ENCODE measurements around the gene PLEK2. TPM values are rescaled to one million over a fixed set of nuclear protein-coding genes. Genes with fewer than 3 reads are reported as not detected.

PLEK2 gene
- total RNA-seq, 3 donors from 2014 or later: 15.0 to 41.7 (median 30.8) TPM

DNA sequence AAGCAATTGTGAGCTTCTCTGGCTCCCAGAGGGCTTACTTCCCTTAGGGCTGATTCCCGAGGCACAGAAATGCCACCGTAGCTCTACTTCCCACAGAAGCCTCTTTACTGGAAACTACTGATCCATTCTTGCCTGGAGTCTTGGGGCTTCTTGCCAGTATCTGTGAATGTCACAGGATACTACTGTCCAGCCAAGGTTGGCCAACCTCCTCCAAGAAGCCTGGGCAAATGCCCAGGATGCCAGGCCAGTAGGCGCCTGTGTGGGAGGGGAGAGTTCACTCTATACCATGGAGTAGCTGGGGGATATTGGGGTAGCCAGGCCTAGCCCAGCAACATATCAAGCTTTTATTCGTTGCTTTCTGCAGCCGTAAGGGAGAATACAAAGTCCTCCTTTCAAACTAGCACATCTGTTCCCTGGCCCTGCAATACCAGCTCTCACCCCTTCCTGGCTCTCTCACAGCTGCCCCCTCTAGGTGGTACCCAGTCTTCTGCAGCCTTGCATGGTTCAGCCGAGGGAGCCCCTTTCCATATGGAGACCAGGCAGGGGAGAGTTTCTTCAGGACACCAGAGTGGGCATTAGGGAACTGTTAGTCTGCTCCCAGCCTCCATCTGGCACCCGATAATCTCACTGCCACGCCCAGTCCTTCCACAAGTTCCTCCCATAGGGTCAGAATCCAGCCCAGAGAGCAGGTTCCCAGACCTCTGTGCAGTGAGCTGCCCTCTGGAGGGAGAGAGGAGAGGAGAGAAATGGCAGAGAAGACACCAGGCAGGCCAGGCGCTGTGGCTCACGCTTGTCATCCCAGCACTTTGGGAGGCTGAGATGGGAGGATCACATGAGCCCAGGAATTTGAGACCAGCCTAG is 24.3 kb upstream of the PLEK2 start:
- TF ChIP-seq, protein P1, sequence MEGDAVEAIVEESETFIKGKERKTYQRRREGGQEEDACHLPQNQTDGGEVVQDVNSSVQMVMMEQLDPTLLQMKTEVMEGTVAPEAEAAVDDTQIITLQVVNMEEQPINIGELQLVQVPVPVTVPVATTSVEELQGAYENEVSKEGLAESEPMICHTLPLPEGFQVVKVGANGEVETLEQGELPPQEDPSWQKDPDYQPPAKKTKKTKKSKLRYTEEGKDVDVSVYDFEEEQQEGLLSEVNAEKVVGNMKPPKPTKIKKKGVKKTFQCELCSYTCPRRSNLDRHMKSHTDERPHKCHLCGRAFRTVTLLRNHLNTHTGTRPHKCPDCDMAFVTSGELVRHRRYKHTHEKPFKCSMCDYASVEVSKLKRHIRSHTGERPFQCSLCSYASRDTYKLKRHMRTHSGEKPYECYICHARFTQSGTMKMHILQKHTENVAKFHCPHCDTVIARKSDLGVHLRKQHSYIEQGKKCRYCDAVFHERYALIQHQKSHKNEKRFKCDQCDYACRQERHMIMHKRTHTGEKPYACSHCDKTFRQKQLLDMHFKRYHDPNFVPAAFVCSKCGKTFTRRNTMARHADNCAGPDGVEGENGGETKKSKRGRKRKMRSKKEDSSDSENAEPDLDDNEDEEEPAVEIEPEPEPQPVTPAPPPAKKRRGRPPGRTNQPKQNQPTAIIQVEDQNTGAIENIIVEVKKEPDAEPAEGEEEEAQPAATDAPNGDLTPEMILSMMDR (IDR thresholded peaks at IDR 0.05): no peak
- Histone ChIP-seq H3K4me1 (ENCODE audit: low read depth) (peaks cover 12% of the 10 kb centered on the region), H3K36me3 (ENCODE audit: low read depth) (no peaks in the 10 kb centered on the region), H3K4me3 (no peak overlapping the region), H3K9me3 (no peaks in the 10 kb centered on the region)
- intact Hi-C loops (cut with DNase I, micrococcal nuclease): no loop called here
- ATAC-seq (peak; percentile 37), DNase-seq (no peak)

DNA sequence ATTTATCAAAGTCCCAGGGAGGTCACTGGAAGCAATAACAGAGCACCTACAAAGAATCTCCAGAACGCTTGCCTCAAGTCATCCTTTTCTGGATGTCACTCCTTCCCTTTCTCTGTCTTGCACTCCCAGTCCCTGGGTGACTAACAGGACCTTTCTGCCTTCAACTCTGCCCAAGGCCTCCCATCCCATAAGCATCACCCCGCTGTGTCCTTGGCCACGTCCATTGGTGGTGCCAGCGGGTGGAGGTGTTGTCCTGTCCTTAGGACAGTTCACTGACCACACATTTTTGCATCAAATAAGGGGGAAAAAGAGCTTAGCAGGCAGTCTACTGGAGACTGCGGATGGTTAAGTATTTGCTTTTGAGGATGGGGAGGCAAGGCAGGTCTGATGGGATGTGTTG is 23.6 kb upstream of the PLEK2 start:
- no peaks in the 10 kb centered on the region for H3K36me3 ChIP-seq (ENCODE audit: low read depth)
- intact Hi-C loops (cut with DNase I, micrococcal nuclease): no loop called here
- no peak overlapping the region for H3K4me3 ChIP-seq
- H3K4me1 ChIP-seq (ENCODE audit: low read depth): peaks cover 6% of the 10 kb centered on the region
- DNase-seq: no peak
- ATAC-seq: no peak
- TF ChIP-seq, protein P1 (IDR thresholded peaks at IDR 0.05): no peak
- H3K9me3 ChIP-seq: no peaks in the 10 kb centered on the region

DNA sequence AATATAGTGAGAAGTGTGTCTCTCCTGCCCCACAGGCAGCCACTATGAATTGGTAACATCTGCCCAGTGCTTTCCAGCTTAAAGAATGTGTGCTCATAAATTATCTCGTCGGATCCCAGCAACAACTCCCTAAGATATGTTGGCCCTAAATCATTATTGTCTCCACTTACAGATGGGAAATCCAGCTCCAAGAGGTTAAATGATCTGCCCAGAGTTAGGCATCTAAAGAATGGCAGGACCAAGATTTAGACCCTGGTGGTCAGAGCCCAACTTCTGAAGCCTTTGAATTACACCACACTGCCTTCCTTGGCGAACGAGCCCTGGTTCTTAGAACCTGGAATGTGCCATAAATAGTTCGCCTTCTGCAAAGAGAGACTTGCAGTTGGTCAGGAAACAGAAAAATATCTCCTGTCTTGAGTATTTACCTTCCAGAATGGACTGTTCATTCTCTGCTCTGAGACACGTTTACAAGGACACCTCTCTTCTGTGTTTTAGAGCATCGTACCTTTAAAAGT is 20.1 kb upstream of the PLEK2 start:
- TF ChIP-seq, protein P1 (IDR thresholded peaks at IDR 0.05): no peak
- peaks cover 9% of the 10 kb centered on the region for H3K4me1 ChIP-seq (ENCODE audit: low read depth)
- ATAC-seq (no peak), DNase-seq (no peak)
- H3K9me3 ChIP-seq: no peaks in the 10 kb centered on the region
- H3K4me3 ChIP-seq: no peak overlapping the region
- no peaks in the 10 kb centered on the region for H3K36me3 ChIP-seq (ENCODE audit: low read depth)
- intact Hi-C loops (cut with DNase I, micrococcal nuclease): no loop called here

DNA sequence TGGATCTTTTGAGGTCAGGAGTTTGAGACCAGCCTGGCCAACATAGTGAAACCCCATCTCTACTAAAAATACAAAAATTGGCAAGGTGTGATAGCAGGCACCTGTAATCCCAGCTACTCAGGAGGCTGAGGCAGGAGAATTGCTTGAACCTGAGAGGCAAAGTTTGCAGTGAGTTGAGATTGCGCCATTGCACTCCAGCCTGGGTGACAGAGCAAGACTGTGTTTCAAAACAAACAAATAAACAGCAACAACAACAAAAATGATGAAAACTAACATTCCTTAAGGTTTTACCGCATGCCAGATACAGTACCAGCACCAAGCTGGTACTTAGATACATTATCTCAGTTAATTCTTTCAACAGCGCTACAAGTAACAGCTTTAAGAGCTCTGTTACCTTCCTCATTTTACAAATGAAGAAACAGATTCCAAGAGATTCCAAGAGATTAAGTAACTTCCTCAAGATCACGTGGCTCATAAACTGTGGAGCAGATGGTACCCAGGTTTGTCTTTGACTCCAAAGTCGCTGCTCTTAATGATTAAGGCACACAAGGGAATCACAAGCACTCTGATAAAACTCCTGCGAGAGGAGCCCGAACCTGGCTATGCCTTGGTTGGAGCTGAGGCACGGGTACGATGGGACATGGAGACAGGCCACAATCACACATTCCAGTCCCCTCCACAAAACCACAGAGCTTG is 17.7 kb upstream of the PLEK2 start:
- ATAC-seq: no peak
- no peak for DNase-seq
- Histone ChIP-seq H3K4me3 (no peak overlapping the region), H3K36me3 (ENCODE audit: low read depth) (no peaks in the 10 kb centered on the region), H3K4me1 (ENCODE audit: low read depth) (peaks cover 10% of the 10 kb centered on the region), H3K9me3 (no peaks in the 10 kb centered on the region)
- intact Hi-C loops (cut with DNase I, micrococcal nuclease): loop anchor here in 1 of 2 donors (5.0 kb wide), 1 partner anchor 143 kb away; no protein-coding TSS in a partner anchor
- TF ChIP-seq, protein P1 (IDR thresholded peaks at IDR 0.05): no peak

DNA sequence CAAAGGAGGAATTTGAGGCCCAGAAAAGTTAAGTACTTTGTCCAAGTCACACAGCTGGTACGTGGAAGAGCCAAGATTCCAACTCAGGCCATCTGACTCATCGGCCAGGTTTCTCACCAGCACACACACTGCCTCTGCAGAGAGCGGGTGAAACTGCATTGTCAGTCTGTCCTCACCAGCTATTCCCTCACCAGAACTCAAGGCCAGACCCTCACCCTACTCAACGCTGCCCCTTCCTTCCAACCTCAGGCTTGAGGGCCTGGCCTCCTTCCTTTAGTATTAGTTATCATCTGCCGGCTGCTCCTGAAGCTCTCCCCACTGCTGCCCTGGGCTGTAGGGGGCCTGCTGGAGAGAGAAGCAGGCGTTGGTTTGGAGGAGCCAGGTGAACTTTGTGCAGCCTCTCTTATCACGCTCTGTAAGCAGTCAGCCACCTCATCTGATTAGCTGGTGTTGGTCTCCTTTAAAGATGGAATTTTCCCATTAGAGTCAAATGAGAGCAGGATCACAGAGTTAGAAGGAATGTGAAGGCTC is 16.6 kb upstream of the PLEK2 start:
- intact Hi-C loops (cut with DNase I, micrococcal nuclease): loop anchor here in 1 of 2 donors (5.0 kb wide), 1 partner anchor 144 kb away; no protein-coding TSS in a partner anchor
- ATAC-seq (peak; percentile 82), DNase-seq (peak in 1 of 3 donors; percentile 54)

More for the DNA sequence above, 16.6 kb upstream of the PLEK2 start:
- no peaks in the 10 kb centered on the region for H3K9me3 ChIP-seq
- peaks cover 10% of the 10 kb centered on the region for H3K4me1 ChIP-seq (ENCODE audit: low read depth)
- H3K4me3 ChIP-seq: no peak overlapping the region
- TF ChIP-seq, protein P1 (IDR thresholded peaks at IDR 0.05): no peak
- H3K36me3 ChIP-seq (ENCODE audit: low read depth): no peaks in the 10 kb centered on the region
